Activated T-helper 17 cell treated with anti-CD3 and anti-CD28 coated beads, Interleukin-2, amount 50 U/mL, for 72 hours (primary cell): ENCODE results near the gene RPE. TPM values are rescaled to one million over a fixed set of nuclear protein-coding genes. Genes with fewer than 3 reads are reported as not detected.
A peak's percentile ranks its signal among the peaks of the same experiment; 100 is the strongest.

ENCODE experiments used
- ATAC-seq: fragments of 150-1000 bp; cut with Tn5 transposase; replicated peaks from 2 replicates; pipeline ENCODE4 v1.10.0; 2021; ENCODE audit warnings: mild to moderate bottlenecking, moderate library complexity
- H3K27ac Mint-ChIP-seq: one replicate; pipeline ENCODE4 v1.8.0; 2022; ENCODE audit warnings: mixed read lengths
- H3K27me3 Mint-ChIP-seq: one replicate; pipeline ENCODE4 v1.8.0; 2022; ENCODE audit warnings: mixed read lengths
- H3K36me3 Mint-ChIP-seq: one replicate; pipeline ENCODE4 v1.8.0; 2022; ENCODE audit warnings: low read depth, mild to moderate bottlenecking, mixed read lengths
- H3K4me1 Mint-ChIP-seq: one replicate; pipeline ENCODE4 v1.8.0; 2022; ENCODE audit warnings: mixed read lengths
- H3K4me3 Mint-ChIP-seq: one replicate; pipeline ENCODE4 v1.8.0; 2022; ENCODE audit warnings: mild to moderate bottlenecking, mixed read lengths
- H3K9me3 Mint-ChIP-seq: one replicate; pipeline ENCODE4 v1.8.0; 2022; ENCODE audit warnings: mixed read lengths
- total RNA-seq, 2 donors: library from RNA; stranded (reverse); gene quantifications; one replicate each; pipeline ENCODE4 v1.2.3, GENCODE V29; 2022

The RPE gene
- 10 to 100 TPM; 33.9 to 61.9 TPM for total RNA-seq

GRCh38 chr2:210002158-210003157, at the start of gene RPE:
TSS of gene RPE (plus strand) at chr2:210002638. CDS start at chr2:210002662, 24 bp downstream.
- H3K4me1 Mint-ChIP-seq, result peaks cover 34% of the 10 kb centered on the region
- peak within 1 kb of the TSS; percentile 97 for H3K27ac Mint-ChIP-seq
- H3K4me3 Mint-ChIP-seq, result peak within 1 kb of the TSS; percentile 97
- no peaks in the 10 kb centered on the region for H3K9me3 Mint-ChIP-seq
- peak; percentile 100 for ATAC-seq
- H3K27me3 Mint-ChIP-seq, result no peaks in the 10 kb centered on the region
- H3K36me3 Mint-ChIP-seq, result peaks cover 35% of the 10 kb centered on the region

- no peak for ATAC-seq
- Mint-ChIP-seq H3K27me3 (peaks cover 18% of the 10 kb centered on the region), H3K36me3 (no peaks in the 10 kb centered on the region), H3K27ac (no peak overlapping the region), H3K9me3 (peaks cover 3% of the 10 kb centered on the region), H3K4me3 (no peak overlapping the region), H3K4me1 (no peaks in the 10 kb centered on the region)
These were observed 46.2 kb upstream of the RPE start for GRCh38 chr2:209956271-209956670.

GRCh38 chr2:209958016-209958415, 44.4 kb upstream of the RPE start:
- Mint-ChIP-seq H3K27me3 (peaks cover 3% of the 10 kb centered on the region), H3K9me3 (no peaks in the 10 kb centered on the region)
- no peak for ATAC-seq

GRCh38 chr2:209960045-209960444, 42.4 kb upstream of the RPE start:
- no peaks in the 10 kb centered on the region for H3K4me1 Mint-ChIP-seq
- ATAC-seq, result no peak
- no peaks in the 10 kb centered on the region for H3K36me3 Mint-ChIP-seq
- peaks cover 3% of the 10 kb centered on the region for H3K27me3 Mint-ChIP-seq
- no peak overlapping the region for H3K27ac Mint-ChIP-seq
- H3K9me3 Mint-ChIP-seq, result no peaks in the 10 kb centered on the region
- no peak overlapping the region for H3K4me3 Mint-ChIP-seq

More at GRCh38 chr2:209958016-209958415, 44.4 kb upstream of the RPE start:
- H3K4me1 Mint-ChIP-seq, result no peaks in the 10 kb centered on the region
- no peak overlapping the region for H3K27ac Mint-ChIP-seq
- no peaks in the 10 kb centered on the region for H3K36me3 Mint-ChIP-seq
- no peak overlapping the region for H3K4me3 Mint-ChIP-seq

- H3K36me3 Mint-ChIP-seq, result no peaks in the 10 kb centered on the region
- peak; percentile 70 for ATAC-seq
- no peak overlapping the region for H3K27ac Mint-ChIP-seq
- H3K4me3 Mint-ChIP-seq, result no peak overlapping the region
- H3K27me3 Mint-ChIP-seq, result peaks cover 3% of the 10 kb centered on the region
- H3K4me1 Mint-ChIP-seq, result no peaks in the 10 kb centered on the region
- H3K9me3 Mint-ChIP-seq, result no peaks in the 10 kb centered on the region
These were observed 41.5 kb upstream of the RPE start for GRCh38 chr2:209960676-209961630.

GRCh38 chr2:209965723-209966122, 36.7 kb upstream of the RPE start:
- no peak overlapping the region for H3K4me3 Mint-ChIP-seq
- no peak for ATAC-seq
- H3K4me1 Mint-ChIP-seq, result no peaks in the 10 kb centered on the region
- no peaks in the 10 kb centered on the region for H3K27me3 Mint-ChIP-seq
- H3K27ac Mint-ChIP-seq, result no peak overlapping the region
- H3K36me3 Mint-ChIP-seq, result no peaks in the 10 kb centered on the region
- no peaks in the 10 kb centered on the region for H3K9me3 Mint-ChIP-seq

- Mint-ChIP-seq H3K36me3 (no peaks in the 10 kb centered on the region), H3K27me3 (peaks cover 15% of the 10 kb centered on the region), H3K4me1 (no peaks in the 10 kb centered on the region), H3K9me3 (no peaks in the 10 kb centered on the region), H3K4me3 (no peak overlapping the region), H3K27ac (no peak overlapping the region)
- no peak for ATAC-seq
These were observed 32.7 kb upstream of the RPE start for GRCh38 chr2:209969692-209970091.

- H3K36me3 Mint-ChIP-seq, result no peaks in the 10 kb centered on the region
- no peaks in the 10 kb centered on the region for H3K4me1 Mint-ChIP-seq
- peaks cover 15% of the 10 kb centered on the region for H3K27me3 Mint-ChIP-seq
- no peak overlapping the region for H3K27ac Mint-ChIP-seq
- no peak overlapping the region for H3K4me3 Mint-ChIP-seq
- H3K9me3 Mint-ChIP-seq, result no peaks in the 10 kb centered on the region
- ATAC-seq, result no peak
These were observed 32.2 kb upstream of the RPE start for GRCh38 chr2:209970271-209970670.

- Mint-ChIP-seq H3K4me1 (no peaks in the 10 kb centered on the region), H3K9me3 (no peaks in the 10 kb centered on the region), H3K36me3 (no peaks in the 10 kb centered on the region), H3K27me3 (peaks cover 15% of the 10 kb centered on the region), H3K27ac (no peak overlapping the region), H3K4me3 (no peak overlapping the region)
- no peak for ATAC-seq
These were observed 31.7 kb upstream of the RPE start for GRCh38 chr2:209970711-209971110.

GRCh38 chr2:209973328-209973727, 29.1 kb upstream of the RPE start:
- no peaks in the 10 kb centered on the region for H3K4me1 Mint-ChIP-seq
- no peak overlapping the region for H3K27ac Mint-ChIP-seq
- peaks cover 15% of the 10 kb centered on the region for H3K27me3 Mint-ChIP-seq
- ATAC-seq, result no peak
- H3K4me3 Mint-ChIP-seq, result no peak overlapping the region
- H3K9me3 Mint-ChIP-seq, result no peaks in the 10 kb centered on the region
- H3K36me3 Mint-ChIP-seq, result no peaks in the 10 kb centered on the region

- no peaks in the 10 kb centered on the region for H3K9me3 Mint-ChIP-seq
These were observed 27.9 kb upstream of the RPE start for GRCh38 chr2:209974576-209974975.

GRCh38 chr2:209976698-209977385, 25.6 kb upstream of the RPE start:
- no peaks in the 10 kb centered on the region for H3K9me3 Mint-ChIP-seq
- H3K4me1 Mint-ChIP-seq, result no peaks in the 10 kb centered on the region
- ATAC-seq, result no peak
- H3K36me3 Mint-ChIP-seq, result no peaks in the 10 kb centered on the region
- H3K4me3 Mint-ChIP-seq, result no peak overlapping the region
- H3K27me3 Mint-ChIP-seq, result peaks cover 17% of the 10 kb centered on the region
- no peak overlapping the region for H3K27ac Mint-ChIP-seq

More at GRCh38 chr2:209974576-209974975, 27.9 kb upstream of the RPE start:
- H3K4me3 Mint-ChIP-seq, result no peak overlapping the region
- no peak for ATAC-seq
- no peaks in the 10 kb centered on the region for H3K4me1 Mint-ChIP-seq
- H3K36me3 Mint-ChIP-seq, result no peaks in the 10 kb centered on the region
- no peak overlapping the region for H3K27ac Mint-ChIP-seq
- peaks cover 15% of the 10 kb centered on the region for H3K27me3 Mint-ChIP-seq

- ATAC-seq, result no peak
- Mint-ChIP-seq H3K4me3 (no peak overlapping the region), H3K27me3 (peaks cover 12% of the 10 kb centered on the region), H3K4me1 (no peaks in the 10 kb centered on the region), H3K27ac (no peak overlapping the region), H3K36me3 (no peaks in the 10 kb centered on the region), H3K9me3 (no peaks in the 10 kb centered on the region)
These were observed 24.8 kb upstream of the RPE start for GRCh38 chr2:209977386-209978239.
